Measurements from ENCODE around the gene SLC2A9.

- TF ChIP-seq CTCF (IDR thresholded peaks at IDR 0.05), result no peak
- TF ChIP-seq POLR2AphosphoS5 (IDR thresholded peaks at IDR 0.05), result no peak
Observed at GRCh38 chr4:9969526-9970398, 51.5 kb downstream of the SLC2A9 start.
